RWPE2 (cell line): ENCODE data around the gene CLEC16A.

Experiments
- ATAC-seq: fragments of 200-7000 bp; cut with Tn5 transposase; 3 replicates; pipeline ENCODE4 v1.9.1; 2021; ENCODE audit warnings: low read depth
- DNase-seq: peaks from one replicate; pipeline ENCODE4 v3.0.0-alpha.2; 2020; ENCODE audit warnings: low spot score
- H3K27ac ChIP-seq: fragments of 450-650 bp; 2 replicates; pipeline ENCODE4 v1.5.1; 2017; ENCODE audit warnings: mild to moderate bottlenecking; ENCODE audit not compliant: poor library complexity, severe bottlenecking
- H3K27me3 ChIP-seq: fragments of 250-450 bp; sonication (Bioruptor Pico); 2 replicates; pipeline ENCODE4 v1.5.1; 2021; ENCODE audit warnings: mild to moderate bottlenecking, moderate library complexity; ENCODE audit not compliant: insufficient read depth, poor library complexity, severe bottlenecking
- H3K36me3 ChIP-seq: fragments of 250-450 bp; sonication (Bioruptor Pico); 2 replicates; pipeline ENCODE4 v1.5.1; 2020; ENCODE audit warnings: low read depth, mild to moderate bottlenecking, moderate library complexity
- H3K4me1 ChIP-seq: fragments of 250-450 bp; sonication (Bioruptor Pico); 2 replicates; pipeline ENCODE4 v1.5.1; 2021; ENCODE audit warnings: mild to moderate bottlenecking, moderate library complexity; ENCODE audit not compliant: insufficient read depth, poor library complexity, severe bottlenecking
- H3K4me3 ChIP-seq: fragments of 250-450 bp; sonication (Bioruptor Pico); 2 replicates; pipeline ENCODE4 v1.5.1; 2021; ENCODE audit warnings: mild to moderate bottlenecking, moderate library complexity; ENCODE audit not compliant: severe bottlenecking
- H3K9me3 ChIP-seq: fragments of 250-450 bp; sonication (Bioruptor Pico); 2 replicates; pipeline ENCODE4 v1.5.1; 2021; ENCODE audit warnings: mild to moderate bottlenecking, moderate library complexity; ENCODE audit not compliant: severe bottlenecking
- CTCF ChIP-seq: fragments of 450-650 bp; IDR thresholded peaks from one replicate; pipeline ENCODE4 v1.5.1; 2017; ENCODE audit warnings: mild to moderate bottlenecking, moderate library complexity; ENCODE audit not compliant: poor library complexity, severe bottlenecking

CLEC16A gene

GRCh38 chr16:11035096-11035495, 90.7 kb downstream of the CLEC16A start:
- DNase-seq (no peak), ATAC-seq (no peak)
- no peak for TF ChIP-seq CTCF
- Histone ChIP-seq H3K27me3 (no peaks in the 10 kb centered on the region), H3K27ac (no peak overlapping the region), H3K4me1 (peaks cover 11% of the 10 kb centered on the region), H3K9me3 (no peaks in the 10 kb centered on the region), H3K36me3 (no peaks in the 10 kb centered on the region; the same call in 1 of the 2 replicates), H3K4me3 (no peak overlapping the region)

- TF ChIP-seq CTCF = no peak
- peaks cover 11% of the 10 kb centered on the region for H3K4me1 ChIP-seq
- H3K36me3 ChIP-seq = no peaks in the 10 kb centered on the region; the same call in 1 of the 2 replicates
- no peaks in the 10 kb centered on the region for H3K27me3 ChIP-seq
- no peak for ATAC-seq
- DNase-seq = no peak
- H3K9me3 ChIP-seq = no peaks in the 10 kb centered on the region
- H3K4me3 ChIP-seq = no peak overlapping the region
- no peak overlapping the region for H3K27ac ChIP-seq
These were observed 91.7 kb downstream of the CLEC16A start for GRCh38 chr16:11036040-11036439.

GRCh38 chr16:11036868-11037410, 92.6 kb downstream of the CLEC16A start:
- ATAC-seq (no peak), DNase-seq (no peak)
- Histone ChIP-seq H3K36me3 (no peaks in the 10 kb centered on the region; the same call in 1 of the 2 replicates), H3K27ac (no peak overlapping the region), H3K9me3 (no peaks in the 10 kb centered on the region), H3K4me1 (peaks cover 11% of the 10 kb centered on the region), H3K27me3 (no peaks in the 10 kb centered on the region), H3K4me3 (no peak overlapping the region)
- no peak for TF ChIP-seq CTCF

DNA sequence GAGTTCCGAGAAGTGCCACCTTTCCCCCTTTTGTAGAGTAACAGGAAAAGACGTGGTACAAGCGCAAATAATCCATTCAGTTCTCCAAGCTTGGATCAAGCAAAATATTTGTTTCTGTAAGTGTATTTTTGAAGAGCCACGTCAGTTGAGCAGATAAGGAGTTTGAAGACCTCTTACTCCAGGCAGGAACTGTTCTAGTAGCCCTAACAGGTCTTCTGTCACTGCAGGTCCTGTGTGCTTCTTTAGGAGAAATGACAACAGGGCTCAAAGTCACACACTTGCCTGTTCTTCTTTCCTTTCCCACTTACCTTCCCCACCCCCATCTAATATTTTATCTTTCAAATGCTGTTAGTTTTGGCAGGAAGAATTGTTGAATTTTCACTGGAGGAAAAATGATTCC, 93.9 kb downstream of the CLEC16A start:
- DNase-seq (no peak), ATAC-seq (no peak)
- H3K36me3 ChIP-seq = peaks cover 6% of the 10 kb centered on the region
- H3K27me3 ChIP-seq = no peaks in the 10 kb centered on the region
- H3K9me3 ChIP-seq = no peaks in the 10 kb centered on the region
- TF ChIP-seq CTCF = no peak
- H3K27ac ChIP-seq = peak overlapping the region; percentile 25
- H3K4me3 ChIP-seq = no peak overlapping the region
- H3K4me1 ChIP-seq = peaks cover 11% of the 10 kb centered on the region

- Histone ChIP-seq H3K36me3 (peaks cover 6% of the 10 kb centered on the region), H3K4me3 (no peak overlapping the region), H3K27me3 (no peaks in the 10 kb centered on the region), H3K9me3 (no peaks in the 10 kb centered on the region), H3K27ac (peak overlapping the region; percentile 25), H3K4me1 (peaks cover 11% of the 10 kb centered on the region)
- TF ChIP-seq CTCF = no peak
- ATAC-seq (peak; percentile 60), DNase-seq (no peak)
These were observed 94.4 kb downstream of the CLEC16A start for GRCh38 chr16:11038777-11039176.
